T-helper 2 cell (primary cell): ENCODE measurements around the gene DOCK9.

Experiments
- DNase-seq, 5 experiments: peaks; one replicate each; pipeline versions ENCODE4 v3.0.0 to v3.0.0-alpha.2; 2012 to 2022

DOCK9 gene

DNA sequence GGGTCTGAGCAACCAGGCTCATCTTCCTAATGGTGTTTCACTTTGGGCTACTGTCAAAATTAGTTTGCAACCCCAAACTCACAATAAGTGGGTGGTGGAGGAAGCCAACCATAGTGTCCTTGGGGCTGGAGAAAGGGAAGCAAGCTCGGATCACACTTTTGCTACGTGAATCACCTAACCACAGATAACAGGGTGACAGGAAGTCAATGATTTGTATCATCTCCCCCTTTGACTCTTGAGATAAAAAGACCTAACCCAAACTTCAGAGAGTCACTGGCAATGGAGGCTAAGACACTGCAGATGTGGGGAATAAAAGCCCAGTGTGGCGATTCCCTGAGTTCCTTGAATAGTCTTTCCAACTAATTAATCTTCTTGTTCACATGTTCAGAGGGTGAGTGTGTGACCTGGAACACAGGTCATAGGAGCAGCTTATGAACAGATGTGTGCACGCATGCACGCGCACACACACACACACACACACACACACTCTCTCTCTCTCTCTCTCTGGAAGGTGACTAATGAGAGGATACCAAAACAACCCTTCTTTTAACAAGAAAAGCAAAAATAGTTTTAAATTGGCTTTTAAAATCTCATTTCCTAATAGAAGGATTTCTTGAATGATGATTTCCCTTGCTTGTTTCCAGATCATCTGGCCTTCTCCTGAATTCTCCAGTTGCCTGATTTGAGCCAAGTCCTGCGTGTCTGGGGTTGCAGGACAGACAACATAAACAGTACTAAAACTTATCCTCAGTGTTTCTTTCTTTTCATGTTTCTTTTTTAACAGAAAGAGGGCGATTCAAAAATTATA, 21.2 kb upstream of the DOCK9 start:
- DNase-seq = peak in 2 of 5 experiments; percentile 27 to 88

DNA sequence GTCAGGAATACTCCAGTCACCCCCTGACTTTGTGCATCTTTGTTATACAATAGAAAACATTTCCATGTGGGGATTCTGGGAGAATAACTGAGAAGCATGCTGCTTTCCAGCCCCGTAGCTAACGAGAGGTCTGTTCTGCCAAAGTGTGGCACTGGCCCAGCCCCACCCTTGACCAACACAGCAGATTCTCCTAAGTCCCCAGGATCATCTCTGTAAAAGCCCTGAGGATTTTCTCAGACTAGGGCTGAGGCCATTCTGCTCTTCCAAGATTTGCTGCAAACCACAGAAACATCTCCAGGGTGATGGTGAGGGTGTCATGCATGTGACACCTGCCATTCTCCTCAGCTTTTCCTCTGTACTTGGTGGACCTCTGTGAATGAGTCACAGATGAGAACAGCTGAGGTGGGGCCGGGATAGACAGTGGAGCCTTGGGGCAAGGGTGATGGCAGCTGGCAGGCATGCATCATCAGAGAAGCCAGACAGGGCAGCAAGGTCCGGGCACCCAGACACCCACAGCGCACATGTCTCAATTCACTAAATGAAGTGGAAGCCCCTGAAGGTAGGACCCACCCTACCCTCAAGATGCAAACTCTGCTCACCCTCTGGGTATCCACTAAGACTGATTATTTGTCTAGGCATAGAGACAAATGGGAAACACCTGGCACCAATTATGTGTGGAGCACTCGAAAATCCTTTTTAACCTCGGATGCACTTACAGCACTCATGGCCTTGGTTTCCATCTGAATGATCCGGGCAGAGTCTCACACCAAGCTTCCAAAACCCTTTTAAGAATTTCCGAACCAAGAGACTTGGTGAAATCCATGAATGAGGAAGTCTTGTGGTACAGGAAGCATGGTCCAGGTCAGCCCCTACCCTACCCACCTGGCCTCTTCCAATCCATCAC, 20.1 kb upstream of the DOCK9 start:
- DNase-seq = no peak

DNA sequence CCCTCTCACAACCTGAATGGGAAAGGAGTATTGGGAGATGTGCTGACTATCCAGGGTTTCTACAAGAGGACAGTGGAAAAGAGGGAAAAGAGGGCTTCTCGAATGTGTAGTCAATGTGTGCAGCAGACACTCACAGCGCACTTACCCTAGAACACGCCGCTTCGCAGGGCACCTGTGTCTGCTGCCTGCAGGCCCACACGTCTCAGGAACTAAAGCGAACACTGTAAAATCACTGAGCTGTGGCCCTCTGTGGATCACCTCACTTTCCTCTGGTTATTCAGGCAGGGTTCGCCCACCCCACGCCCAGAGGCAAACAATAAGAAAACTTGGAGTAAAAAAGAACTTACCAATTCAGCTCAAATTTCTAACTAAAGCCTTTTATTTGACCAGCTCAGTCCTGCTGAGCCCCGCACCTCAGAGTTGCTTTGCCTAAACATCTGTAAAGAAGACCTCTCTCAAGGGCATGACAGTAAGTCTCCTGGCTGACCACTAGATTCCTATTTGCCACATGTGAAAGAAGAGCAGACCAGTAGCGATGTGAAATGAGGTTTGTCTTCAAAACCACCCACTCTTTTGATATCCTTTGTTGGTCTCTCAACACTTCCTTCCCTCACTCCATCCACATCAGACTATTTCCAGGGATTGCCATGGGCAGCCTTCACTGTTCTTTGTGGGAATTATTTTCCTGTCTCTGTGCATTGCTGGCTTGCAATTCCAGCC, 19.3 kb upstream of the DOCK9 start:
- no peak for DNase-seq

DNA sequence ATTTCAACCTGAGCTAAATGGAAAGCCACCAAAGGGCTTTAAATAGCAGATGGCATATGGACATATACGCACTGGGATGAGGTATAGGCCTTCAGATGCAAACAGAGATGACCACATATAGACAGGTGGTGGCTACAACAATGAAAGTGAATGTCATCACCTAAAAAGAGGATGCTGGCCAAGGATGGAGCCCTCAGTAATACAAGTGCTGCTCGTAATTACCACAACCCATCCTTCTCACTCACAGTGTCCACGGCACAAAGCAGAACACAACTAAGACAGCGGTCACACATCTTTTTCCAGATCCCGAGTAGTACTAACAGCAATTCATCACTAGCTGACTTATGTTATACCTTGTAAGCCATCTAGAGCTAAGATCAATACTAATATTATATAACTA, 18.2 kb upstream of the DOCK9 start:
- no peak for DNase-seq

DNA sequence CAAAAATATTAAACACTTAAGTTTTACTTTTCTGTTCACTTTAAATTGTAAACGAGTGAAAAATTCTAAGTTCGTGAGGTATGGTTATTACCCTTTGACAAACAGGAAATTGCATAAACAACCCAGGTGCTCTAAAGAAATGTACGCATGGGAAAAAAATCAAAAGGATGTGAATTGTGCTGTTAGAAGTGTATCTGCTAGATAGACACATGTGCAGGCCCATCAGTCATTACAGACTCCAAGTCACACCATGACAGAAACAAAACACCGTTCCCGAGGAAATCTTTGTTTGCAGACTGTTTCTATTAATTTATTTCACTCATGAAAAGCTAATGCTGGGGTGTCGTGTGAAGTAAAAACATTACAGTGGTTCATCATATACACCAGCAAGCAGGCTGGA, 17.0 kb upstream of the DOCK9 start:
- peak in 2 of 5 experiments; percentile 15 to 52 for DNase-seq

DNA sequence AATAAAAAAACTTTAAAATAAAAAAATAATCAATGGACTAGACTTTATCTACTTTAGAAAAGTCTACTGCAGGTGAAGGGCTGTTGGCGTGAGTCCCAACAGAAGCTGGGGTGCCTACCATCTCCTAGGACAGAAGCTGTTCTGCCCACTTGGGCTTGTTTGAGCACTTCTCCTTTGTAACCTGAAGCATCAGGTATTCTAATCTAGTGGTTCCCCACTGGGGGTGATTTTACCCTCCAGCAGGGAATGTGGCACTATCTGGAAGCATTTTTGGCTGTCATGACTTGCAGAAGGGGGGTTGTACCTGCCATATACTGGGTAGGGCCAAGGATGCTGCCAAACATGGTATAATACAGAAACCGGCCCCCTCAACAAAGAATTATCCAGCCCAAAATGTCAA, 16.2 kb upstream of the DOCK9 start:
- DNase-seq = no peak

DNA sequence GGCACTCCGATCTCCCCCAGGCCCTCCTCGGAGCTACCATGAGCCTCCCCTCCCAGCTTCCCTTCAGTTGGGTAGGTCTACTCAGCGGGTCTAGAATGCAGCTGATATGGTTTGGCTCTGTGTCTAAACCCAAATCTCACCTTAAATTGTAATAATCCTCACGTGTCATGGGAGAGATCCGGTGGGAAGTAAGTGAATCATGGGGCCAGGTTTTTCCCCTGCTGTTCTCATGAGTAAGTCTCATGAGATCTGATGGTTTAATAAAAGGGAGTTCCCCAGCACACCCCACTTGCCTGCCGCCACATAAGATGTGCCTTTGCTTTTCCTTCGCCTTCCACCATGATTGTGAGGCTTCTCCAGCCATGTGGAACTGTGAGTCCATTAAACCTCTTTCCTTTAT, 14.5 kb upstream of the DOCK9 start:
- no peak for DNase-seq

DNA sequence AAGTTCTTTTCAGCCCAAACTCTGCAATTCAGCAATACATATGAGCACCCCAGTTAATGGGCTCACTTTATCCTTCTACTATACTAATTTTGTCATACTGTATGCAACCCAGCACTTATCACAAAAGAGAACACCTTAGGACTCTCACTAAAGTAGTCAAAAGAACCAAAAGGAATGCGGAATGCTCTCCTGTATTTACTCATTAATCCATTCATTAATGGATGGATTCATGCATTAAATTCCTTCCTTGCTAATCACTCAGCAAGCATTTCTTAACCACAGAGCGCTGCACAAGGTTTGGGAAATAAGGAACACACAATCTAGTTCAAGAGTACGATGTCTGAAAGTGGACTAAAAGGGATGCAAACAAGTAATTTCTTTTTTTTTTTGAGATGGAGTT, 12.8 kb upstream of the DOCK9 start:
- no peak for DNase-seq

DNA sequence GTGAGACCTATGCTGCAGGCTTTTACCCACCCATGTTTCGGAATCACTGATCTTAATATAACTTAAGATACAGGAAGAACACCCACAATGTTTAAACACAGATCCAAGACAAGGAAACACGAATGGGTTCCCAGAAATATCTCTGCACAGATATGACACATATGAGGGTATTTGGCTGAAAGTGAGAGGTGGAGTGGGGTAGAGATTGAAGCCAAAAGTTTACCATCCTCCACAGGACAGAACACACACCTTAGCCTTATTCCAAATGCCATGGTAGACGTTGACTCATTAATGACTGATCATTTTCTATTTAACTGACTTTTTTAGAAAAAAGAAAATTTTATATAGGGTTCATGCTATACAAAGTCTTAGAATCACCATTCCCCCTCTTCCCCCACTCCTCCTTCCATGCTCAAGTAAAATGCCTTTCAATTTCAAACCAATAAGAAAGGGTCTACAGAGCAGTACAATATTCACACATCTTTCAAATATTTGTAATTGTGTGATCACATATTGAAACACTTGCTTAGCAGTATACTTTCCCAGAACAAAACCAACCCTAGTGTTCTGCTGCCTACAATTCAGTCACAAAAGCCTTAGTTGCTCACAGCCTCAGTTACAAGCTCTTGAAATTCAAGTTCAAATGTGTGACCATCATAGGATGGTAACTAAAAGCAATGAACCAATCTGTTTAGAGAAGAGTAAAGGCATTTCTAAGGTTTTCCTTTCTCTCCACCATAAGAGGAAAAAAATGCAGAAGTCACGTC, 11.8 kb upstream of the DOCK9 start:
- no peak for DNase-seq

DNA sequence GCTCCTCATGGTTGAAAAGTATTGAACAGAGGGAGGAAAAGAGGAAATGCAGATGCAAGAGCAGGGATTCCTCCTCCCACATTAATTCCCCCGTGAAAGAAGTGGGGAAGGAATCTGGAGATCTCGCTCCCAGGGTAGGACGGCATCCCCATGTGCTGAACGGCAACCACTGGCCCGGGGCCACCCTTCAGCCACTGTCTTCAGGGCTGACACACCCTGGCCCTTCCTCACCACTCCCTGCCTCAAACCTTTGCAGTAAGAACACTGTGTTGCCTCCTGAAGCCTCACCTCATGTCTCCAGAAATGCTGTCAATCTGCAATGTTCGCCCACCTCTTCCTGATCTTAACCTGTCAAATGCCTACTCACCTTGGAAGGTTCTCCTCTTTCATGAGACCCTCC, 10.9 kb upstream of the DOCK9 start:
- DNase-seq = no peak

DNA sequence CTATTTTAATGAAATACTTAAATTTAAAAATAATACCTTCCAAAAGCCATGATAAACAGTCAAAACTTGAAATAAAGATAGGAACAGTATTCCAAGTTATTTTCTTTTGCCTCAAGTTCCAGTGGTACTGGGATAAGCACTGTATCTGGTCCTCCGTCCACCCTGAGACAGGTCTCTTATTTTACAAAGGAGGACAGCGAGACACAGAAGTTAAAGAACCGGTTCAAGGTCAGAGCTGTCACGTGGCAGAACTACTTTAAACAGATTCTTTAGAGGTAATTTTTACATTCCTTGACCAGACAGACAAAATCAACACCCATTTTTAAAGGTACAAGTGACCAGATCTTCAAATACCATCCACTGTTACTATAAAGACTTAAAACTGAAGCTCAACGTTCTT, 10.4 kb upstream of the DOCK9 start:
- no peak for DNase-seq

DNA sequence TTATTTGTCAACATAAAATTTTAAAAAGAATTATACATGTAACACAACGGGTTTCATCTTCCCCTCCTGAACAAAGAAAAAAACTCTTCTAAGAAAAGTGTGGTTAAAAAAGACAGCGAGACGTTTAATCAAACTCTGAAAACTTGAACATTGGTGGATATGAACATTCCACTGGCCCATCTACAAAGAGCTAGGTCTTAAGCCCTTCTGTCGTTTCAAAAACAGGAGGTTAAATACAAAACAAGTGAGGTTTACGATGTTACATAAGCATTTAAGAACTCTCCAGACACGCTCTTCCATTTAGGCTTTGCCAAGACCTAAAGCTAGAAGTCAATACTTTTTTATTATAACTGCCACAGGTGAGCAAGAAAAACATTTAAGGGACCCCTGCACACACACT, 9.4 kb upstream of the DOCK9 start:
- DNase-seq = no peak

DNA sequence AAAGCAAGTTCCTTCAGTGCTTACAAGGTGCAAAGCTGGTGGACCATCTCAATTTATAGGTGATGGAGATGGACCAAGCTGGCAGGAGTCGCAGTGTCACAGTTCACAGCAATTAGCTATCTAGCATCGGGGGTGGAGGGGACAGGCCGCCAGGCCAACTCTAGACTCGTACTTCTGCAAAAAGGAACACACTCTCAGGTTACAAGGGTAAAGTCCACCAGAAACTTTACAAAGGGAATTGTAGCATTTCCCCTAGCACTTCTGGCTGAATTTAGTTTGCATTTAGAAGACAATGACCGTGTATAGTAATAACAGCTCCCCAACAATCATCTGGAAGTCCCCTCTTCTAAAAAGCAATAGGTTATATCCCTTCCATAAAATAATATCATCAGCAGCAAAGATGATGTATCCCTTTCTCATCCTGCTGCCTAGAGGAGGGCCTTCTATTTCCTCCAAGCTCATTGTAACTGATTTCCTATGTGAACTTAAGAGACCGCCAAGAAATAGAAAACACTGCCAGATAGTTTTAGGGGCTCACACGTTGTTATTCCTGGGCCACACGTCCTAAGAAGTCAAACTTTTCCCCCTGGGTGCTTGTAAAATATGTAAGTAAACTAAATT, 8.5 kb upstream of the DOCK9 start:
- DNase-seq = no peak

DNA sequence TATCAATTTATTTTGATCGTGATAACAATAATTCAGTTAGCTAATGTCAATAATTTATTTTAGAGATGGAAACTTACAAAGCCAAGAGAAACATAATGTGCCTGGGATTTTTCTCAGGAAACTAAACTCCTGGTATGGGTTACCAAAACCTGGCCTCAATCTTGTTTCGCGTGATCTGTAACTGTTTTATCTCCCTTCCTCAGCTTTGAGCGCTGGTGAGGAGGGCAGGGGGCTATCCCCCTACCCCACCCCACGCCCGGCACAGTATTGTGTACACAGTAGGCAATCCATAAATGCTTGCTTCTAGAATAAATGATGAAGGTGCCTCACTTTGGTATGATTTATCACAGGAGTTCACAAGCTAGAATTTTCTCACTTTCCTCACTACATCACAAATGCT, 7.7 kb upstream of the DOCK9 start:
- DNase-seq = no peak

DNA sequence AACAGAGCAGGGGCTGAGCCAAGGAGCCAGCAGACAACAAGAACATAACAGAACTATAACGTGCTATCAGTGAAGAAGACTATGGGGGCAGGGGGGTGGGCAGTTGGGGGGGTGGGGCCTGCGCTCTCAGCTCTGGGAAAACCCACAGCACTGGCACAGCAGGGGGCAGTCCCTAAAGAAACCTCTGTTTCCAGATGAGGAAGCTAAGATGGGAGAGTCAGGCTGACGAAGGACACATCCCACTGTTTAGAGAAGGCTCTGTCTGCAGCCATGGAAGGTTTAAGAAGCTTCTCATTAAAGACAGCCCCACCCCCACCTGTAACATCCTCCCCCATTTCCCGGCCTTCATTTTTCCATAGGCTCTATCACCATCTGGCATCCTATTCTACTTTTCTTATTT, 7.1 kb upstream of the DOCK9 start:
- no peak for DNase-seq

DNA sequence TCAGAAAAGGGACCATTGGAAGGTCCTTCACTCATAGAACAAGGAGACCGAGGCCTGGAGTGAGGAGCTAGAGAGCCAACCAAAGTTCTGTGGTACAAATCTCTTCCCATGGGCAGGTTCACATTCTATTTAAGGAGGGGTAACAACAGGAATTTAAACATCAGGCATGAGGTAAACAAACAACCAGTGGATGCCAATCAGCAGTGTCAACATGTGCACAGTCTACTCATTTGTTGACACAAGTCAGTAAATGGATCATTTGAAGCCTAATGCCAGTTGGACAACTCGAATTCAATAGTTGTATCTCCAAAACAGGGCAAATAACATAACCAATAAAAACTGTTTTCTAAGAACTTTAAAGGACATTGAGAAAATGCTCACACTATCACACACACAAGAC, 6.3 kb upstream of the DOCK9 start:
- no peak for DNase-seq

DNA sequence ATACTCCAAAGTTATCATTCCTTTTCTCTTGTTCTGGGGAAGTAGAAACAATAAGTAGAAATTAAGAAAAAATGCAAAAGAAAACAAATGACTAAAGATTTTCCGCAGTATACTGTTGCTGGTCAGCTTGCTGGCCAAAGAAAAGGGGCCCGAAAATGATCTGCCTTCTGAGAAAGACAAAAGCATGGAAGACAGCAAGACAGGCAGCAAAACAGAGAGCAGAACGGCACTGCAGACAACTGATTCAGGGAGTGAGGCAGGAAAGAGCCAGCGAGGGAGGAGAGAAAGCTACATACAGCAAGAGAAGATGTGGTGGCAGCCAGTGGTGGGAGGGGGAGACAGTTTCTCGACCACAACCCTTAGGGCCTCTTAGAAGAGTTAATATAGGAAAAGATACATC, 5.3 kb upstream of the DOCK9 start:
- no peak for DNase-seq

DNA sequence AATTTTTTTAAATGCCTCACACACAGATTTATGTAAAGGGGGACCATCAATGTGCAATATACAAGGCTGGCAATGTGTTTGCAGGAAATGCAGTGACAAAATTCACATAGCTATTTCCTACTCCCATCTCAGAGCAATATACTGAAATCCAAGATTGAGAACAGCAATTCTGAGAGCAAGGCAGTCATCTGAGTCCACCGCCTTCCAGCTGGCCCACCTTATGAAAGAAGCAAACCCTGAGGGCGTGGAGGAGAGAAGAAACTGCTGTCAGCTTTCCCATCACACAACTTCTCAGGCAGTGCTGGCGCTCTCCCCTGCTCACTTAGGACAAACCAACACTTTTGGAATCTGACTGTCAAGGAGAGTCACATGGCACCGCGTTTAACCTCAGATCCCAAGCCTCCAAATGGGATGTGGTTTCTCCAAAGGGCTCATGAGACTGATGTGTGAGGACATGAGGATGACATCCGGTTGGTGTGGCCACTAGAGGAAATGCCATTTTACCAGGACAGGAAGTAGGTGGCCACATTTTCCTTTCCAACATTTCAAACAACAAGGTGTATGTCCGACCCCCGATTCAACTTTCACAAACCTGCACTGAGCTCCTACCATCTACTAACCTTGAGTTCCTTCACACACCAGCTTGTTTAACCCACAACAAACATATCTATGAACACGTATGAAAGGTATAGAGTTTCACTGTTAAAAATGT, 3.7 kb upstream of the DOCK9 start:
- DNase-seq = peak in 1 of 5 experiments; percentile 39

DNA sequence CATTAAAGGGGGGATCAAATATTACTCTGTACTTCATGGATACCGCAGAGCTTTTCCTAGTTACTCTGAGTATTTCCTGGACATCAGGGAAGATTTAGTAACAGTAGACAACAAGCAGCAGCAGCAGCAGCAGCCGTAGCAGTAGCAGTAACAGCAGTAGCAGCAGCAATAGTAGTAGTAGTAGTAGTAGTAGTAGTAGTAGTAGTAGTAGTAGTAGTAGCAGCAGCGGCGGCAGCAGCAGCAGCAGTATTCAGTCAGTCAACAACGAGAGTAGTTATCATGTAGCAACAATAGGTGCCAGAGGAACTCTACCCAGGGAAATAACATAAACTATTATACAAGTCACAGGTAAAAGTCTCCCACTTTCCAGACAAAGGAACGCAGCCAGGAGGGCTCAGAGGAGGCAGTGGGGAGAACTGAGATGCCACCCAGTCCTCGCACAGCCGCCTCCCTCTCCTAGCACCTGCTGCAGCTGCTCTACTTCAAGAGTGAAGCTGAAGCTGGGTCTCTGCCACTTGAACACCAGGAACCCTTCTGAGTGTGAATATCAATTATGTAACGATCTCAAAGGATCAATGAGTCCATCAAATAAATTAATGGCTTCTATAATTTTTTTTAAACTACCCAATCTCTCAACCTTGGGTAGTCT, 1.3 kb upstream of the DOCK9 start:
- DNase-seq = no peak

DNA sequence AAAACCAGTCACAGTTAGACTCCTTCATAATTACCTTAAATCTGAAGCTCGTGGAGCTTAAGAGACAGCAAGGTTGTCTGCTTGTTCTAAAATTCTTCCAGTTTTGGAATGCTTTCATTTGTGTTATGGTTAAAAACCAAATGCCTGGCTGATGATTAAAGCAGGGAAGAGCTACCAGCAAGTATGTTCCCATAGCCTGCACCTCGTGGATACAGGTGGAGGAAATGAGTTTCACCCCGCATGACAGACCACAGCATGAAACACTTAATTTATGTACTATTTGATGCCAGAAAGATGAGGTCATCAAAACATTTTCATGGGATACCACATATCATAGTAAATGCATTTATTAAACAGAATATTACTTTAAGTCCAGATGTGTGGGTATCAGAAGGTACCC, 416 bp upstream of the DOCK9 start:
- DNase-seq = no peak

DNA sequence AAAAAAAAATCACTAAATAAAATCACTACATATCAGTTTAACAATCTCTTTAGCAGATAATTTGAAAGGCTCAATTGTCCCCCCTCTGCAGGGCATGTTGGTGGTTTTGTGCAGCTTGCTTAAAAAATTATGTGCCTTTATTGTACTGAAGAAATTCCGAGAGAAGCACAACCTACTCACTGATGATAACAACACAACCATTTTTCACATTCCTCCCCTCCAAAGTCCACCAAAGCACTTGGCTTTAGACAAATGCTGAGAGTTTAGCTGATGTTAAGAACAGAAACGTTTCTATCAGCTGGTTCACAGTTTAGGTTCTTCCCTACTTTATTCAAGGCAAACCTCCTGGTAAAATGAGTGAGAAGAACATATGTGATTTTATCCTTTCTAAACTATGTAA, 923 bp downstream of the DOCK9 start:
- no peak for DNase-seq
